B cell (primary cell): Measurements from ENCODE around the gene GDA. TPM values are rescaled to one million over a fixed set of nuclear protein-coding genes. Genes with fewer than 3 reads are reported as not detected.
"Not testable (repeated sequence)": the region's sequence is repeated elsewhere in the genome, so short reads cannot be mapped to it uniquely, and the experiment has no call there.

ENCODE experiments used
- ATAC-seq: fragments of 200-7000 bp; cut with Tn5 transposase; one replicate; pipeline ENCODE4 v1.10.0; 2021; ENCODE audit warnings: low read depth, mild to moderate bottlenecking, moderate number of reproducible peaks, moderate library complexity
- CTCF ChIA-PET: fragments of 350-600 bp; sonication (Branson Sonifier 250); formaldehyde crosslinking; loops from one replicate; lab custom pipeline; 2021; ENCODE audit warnings: antibody characterized with exemption, inconsistent platforms; lab: Charles Lee
- POLR2A ChIA-PET: fragments of 350-600 bp; sonication (Branson Sonifier 250); formaldehyde crosslinking; loops from one replicate; lab custom pipeline; 2021; ENCODE audit warnings: antibody characterized with exemption; lab: Charles Lee
- DNase-seq: peaks from one replicate; pipeline ENCODE4 v3.0.0; 2013
- H2AFZ ChIP-seq: 2 replicates; pipeline ENCODE4 v1.6.1; 2012; ENCODE audit warnings: mild to moderate bottlenecking, low read depth, low read length; ENCODE audit not compliant: insufficient read depth, poor library complexity, severe bottlenecking
- H3K27ac ChIP-seq, 2 donors: 1 replicate in 1 of 2; 2 replicates in 1 of 2; pipeline ENCODE4 v1.5.1; 2012 to 2013; ENCODE audit warnings: low read length in 2 of 2, mild to moderate bottlenecking in 2 of 2, moderate library complexity in 1 of 2
- H3K27me3 ChIP-seq, 4 experiments: fragments of 200-600 bp in 1 of 4; sonication (generic) in 1 of 4; replicated peaks in 1 of 4; 1 replicate in 2 of 4; 2 replicates in 2 of 4; pipeline versions ENCODE4 v1.6.1 to v1.7.0; 2013 to 2016; ENCODE audit warnings: low read length in 3 of 4, mild to moderate bottlenecking in 2 of 4, mixed read lengths in 1 of 4, moderate library complexity in 1 of 4; ENCODE audit not compliant: insufficient read depth in 4 of 4, control insufficient read depth in 3 of 4; ENCODE audit errors: control extremely low read depth in 1 of 4
- H3K36me3 ChIP-seq, 2 experiments: replicated peaks in 1 of 2; 1 replicate in 1 of 2; 2 replicates in 1 of 2; pipeline versions ENCODE4 v1.6.1 to v1.7.1; 2013; ENCODE audit warnings: low read length in 1 of 2; ENCODE audit not compliant: insufficient read depth in 2 of 2, control insufficient read depth in 1 of 2; ENCODE audit errors: control extremely low read depth in 1 of 2, extremely low read depth in 1 of 2
- H3K4me1 ChIP-seq, 2 donors: fragments of 200-600 bp in 1 of 2; sonication (generic) in 1 of 2; 1 replicate in 1 of 2; 2 replicates in 1 of 2; pipeline versions ENCODE4 v1.5.1 to v1.6.1; 2013 to 2017; ENCODE audit warnings: low read length in 2 of 2; ENCODE audit not compliant: control insufficient read depth in 2 of 2, insufficient read depth in 2 of 2
- H3K4me2 ChIP-seq: replicated peaks from 2 replicates; pipeline ENCODE3; 2012; ENCODE audit warnings: mild to moderate bottlenecking, low read depth, low read length; ENCODE audit not compliant: poor library complexity, severe bottlenecking
- H3K4me3 ChIP-seq, 5 experiments: fragments of 200-600 bp in 1 of 5; sonication (generic) in 1 of 5; 1 replicate in 3 of 5; 2 replicates in 2 of 5; pipeline versions ENCODE4 v1.5.1 to v1.7.0; 2011 to 2016; ENCODE audit warnings: low read length in 4 of 5, mild to moderate bottlenecking in 4 of 5, low read depth in 2 of 5, control low read depth in 1 of 5, moderate library complexity in 1 of 5; ENCODE audit not compliant: insufficient read depth in 1 of 5; ENCODE audit errors: control extremely low read depth in 1 of 5, extremely low read depth in 1 of 5
- H3K79me2 ChIP-seq: fragments of 200-600 bp; sonication (generic); one replicate; pipeline ENCODE4 v1.6.0; 2016; ENCODE audit warnings: low read length; ENCODE audit not compliant: control insufficient read depth, insufficient read depth
- H3K9ac ChIP-seq: fragments of 200-600 bp; sonication (generic); 2 replicates; pipeline ENCODE4 v1.6.1; 2017; ENCODE audit warnings: mild to moderate bottlenecking, low read length, moderate library complexity
- H3K9me3 ChIP-seq, 3 donors: one replicate each; pipeline versions ENCODE4 v1.6.1 to v1.7.1; 2013; ENCODE audit warnings: low read length in 2 of 3; ENCODE audit not compliant: control insufficient read depth in 2 of 3, insufficient read depth in 1 of 3; ENCODE audit errors: control extremely low read depth in 1 of 3
- H4K20me1 ChIP-seq: 2 replicates; pipeline ENCODE4 v1.6.0; 2012; ENCODE audit warnings: mild to moderate bottlenecking, low read length; ENCODE audit not compliant: insufficient read depth, control insufficient read depth, poor library complexity, severe bottlenecking
- H3K27ac Mint-ChIP-seq: one replicate; pipeline ENCODE4 v1.8.0; 2021; ENCODE audit warnings: mixed read lengths
- H3K27me3 Mint-ChIP-seq: one replicate; pipeline ENCODE4 v1.8.0; 2021; ENCODE audit warnings: mixed read lengths
- H3K4me1 Mint-ChIP-seq: one replicate; pipeline ENCODE4 v1.8.0; 2021; ENCODE audit warnings: mixed read lengths
- H3K4me3 Mint-ChIP-seq: one replicate; pipeline ENCODE4 v1.8.0; 2021; ENCODE audit warnings: mixed read lengths
- H3K9me3 Mint-ChIP-seq: one replicate; pipeline ENCODE4 v1.8.0; 2022; ENCODE audit warnings: mixed read lengths; ENCODE audit not compliant: insufficient read depth
- CTCF ChIP-seq: fragments of 200-600 bp; IDR thresholded peaks from one replicate; pipeline ENCODE4 v1.8.0; 2022; ENCODE audit warnings: antibody characterized with exemption, mild to moderate bottlenecking
- EZH2 ChIP-seq: IDR thresholded peaks from 2 replicates; pipeline ENCODE4 v1.6.1; 2012; ENCODE audit warnings: borderline replicate concordance, low read depth, mild to moderate bottlenecking, moderate library complexity, low read length; ENCODE audit not compliant: insufficient read depth, poor library complexity, severe bottlenecking
- WGBS: methylation state at CpG from one replicate; pipeline ENCODE4 v1.1.5; 2013; ENCODE audit warnings: missing lambda C conversion rate; ENCODE audit not compliant: insufficient coverage; 5-methylcytosine and 5-hydroxymethylcytosine counted together
- intact Hi-C: fragments of 100-400 bp; cut with micrococcal nuclease; formaldehyde crosslinking; loops from one replicate; pipeline ENCODE4 v1.10.0; 2022
- polyA plus RNA-seq: library from polyadenylated mRNA; depleted of rRNA; stranded (reverse); fragments of >200 nt; gene quantifications from 2 replicates; pipeline ENCODE4 v1.2.3, GENCODE V29; 2012
- total RNA-seq, 2 donors: library from RNA; stranded (reverse); fragments of 120-200 nt in 1 of 2; gene quantifications; 1 replicate in 1 of 2; 2 replicates in 1 of 2; pipeline versions ENCODE4 v1.2.3 to v1.2.4, GENCODE V29; 2013 to 2022

GDA gene
- total and polyA plus RNA-seq, 2 donors (not counting 1 experiment from before 2014, with no cell fraction given) = not detected

GRCh38 chr9:72263572-72263971 lies 114.3 kb downstream of the GDA start:
- Histone ChIP-seq H3K4me1 (no peaks in the 10 kb centered on the region), H3K79me2 (no peaks in the 10 kb centered on the region), H3K27ac (no peak overlapping the region), H3K27me3 (no peaks in the 10 kb centered on the region), H3K9ac (no peak overlapping the region), H3K4me3 (no peak overlapping the region), H3K9me3 (no peaks in the 10 kb centered on the region), H3K36me3 (no peaks in the 10 kb centered on the region), H2AFZ (no peak overlapping the region), H3K4me2 (no peak overlapping the region), H4K20me1 (no peaks in the 10 kb centered on the region)
- POLR2A ChIA-PET = no interaction called here
- ATAC-seq (no peak), DNase-seq (no peak)
- CTCF ChIA-PET = no interaction called here
- WGBS = no CpG with 5 or more reads among the region's 1 CpG
- H3K4me3 Mint-ChIP-seq = no peak overlapping the region
- H3K27me3 Mint-ChIP-seq = peaks cover 16% of the 10 kb centered on the region
- TF ChIP-seq EZH2 = no peak
- no peak for TF ChIP-seq CTCF
- H3K9me3 Mint-ChIP-seq = no peaks in the 10 kb centered on the region
- intact Hi-C loops = no loop called here
- no peaks in the 10 kb centered on the region for H3K4me1 Mint-ChIP-seq
- no peak overlapping the region for H3K27ac Mint-ChIP-seq

- Histone ChIP-seq H3K4me3 (no peak overlapping the region), H2AFZ (no peak overlapping the region), H3K36me3 (no peaks in the 10 kb centered on the region), H3K27me3 (no peaks in the 10 kb centered on the region), H3K27ac (no peak overlapping the region), H3K9me3 (no peaks in the 10 kb centered on the region), H3K79me2 (no peaks in the 10 kb centered on the region), H4K20me1 (no peaks in the 10 kb centered on the region), H3K4me2 (no peak overlapping the region), H3K9ac (no peak overlapping the region), H3K4me1 (no peaks in the 10 kb centered on the region)
- 78% methylated on average over 2 of the region's 3 CpGs for WGBS
- H3K4me3 Mint-ChIP-seq = no peak overlapping the region
- ATAC-seq (no peak), DNase-seq (no peak)
- CTCF ChIA-PET = interaction anchor here (1.1 to 1.5 kb wide), 3 partner anchors 39 to 664 kb away, joined by 3 to 4 read pairs (median 4); no protein-coding TSS in a partner anchor
- no peak for TF ChIP-seq CTCF
- H3K4me1 Mint-ChIP-seq = no peaks in the 10 kb centered on the region
- intact Hi-C loops = no loop called here
- H3K27me3 Mint-ChIP-seq = peaks cover 22% of the 10 kb centered on the region
- POLR2A ChIA-PET = no interaction called here
- no peaks in the 10 kb centered on the region for H3K9me3 Mint-ChIP-seq
- H3K27ac Mint-ChIP-seq = no peak overlapping the region
Observed at GRCh38 chr9:72268961-72269360, 119.7 kb downstream of the GDA start.

GRCh38 chr9:72270359-72270758 lies 121.1 kb downstream of the GDA start:
- H3K36me3 ChIP-seq, H3K4me3 ChIP-seq, H3K27me3 ChIP-seq, intact Hi-C loops, H3K27ac Mint-ChIP-seq, H3K9me3 Mint-ChIP-seq, H3K4me1 Mint-ChIP-seq, H4K20me1 ChIP-seq, H3K4me1 ChIP-seq, DNase-seq, H3K4me2 ChIP-seq, H3K9me3 ChIP-seq, H3K4me3 Mint-ChIP-seq, ATAC-seq, H3K9ac ChIP-seq, H3K27ac ChIP-seq, POLR2A ChIA-PET, H2AFZ ChIP-seq, H3K79me2 ChIP-seq: not testable (repeated sequence)
- CTCF ChIA-PET = interaction anchor here (0.9 to 3.9 kb wide), 3 partner anchors 8 to 231 kb away, joined by 3 to 74 read pairs (median 3); no protein-coding TSS in a partner anchor
- peaks cover 26% of the 10 kb centered on the region for H3K27me3 Mint-ChIP-seq
- 83% methylated on average over 1 of the region's 3 CpGs for WGBS
